SU-DHL-6 (cell line): ENCODE measurements around the gene ZNF599.

Source experiments
- H2AFZ ChIP-seq: fragments of 200-600 bp; sonication (generic); 2 replicates; pipeline ENCODE4 v1.6.1; 2014; ENCODE audit warnings: low read depth, mild to moderate bottlenecking, moderate library complexity, mixed read lengths, antibody characterized with exemption, low read length; ENCODE audit not compliant: severe bottlenecking
- H3F3A ChIP-seq: fragments of 200-600 bp; shearing (Covaris generic); 2 replicates; pipeline ENCODE4 v1.6.0; 2016; ENCODE audit warnings: antibody characterized with exemption, mild to moderate bottlenecking; ENCODE audit not compliant: insufficient read depth
- H3K27ac ChIP-seq: fragments of 200-600 bp; sonication (generic); 2 replicates; pipeline ENCODE4 v1.5.1; 2016; ENCODE audit warnings: low read depth, mild to moderate bottlenecking, low read length, moderate library complexity, mixed read lengths
- H3K27me3 ChIP-seq: fragments of 200-600 bp; sonication (generic), shearing (Covaris generic); 2 replicates; pipeline ENCODE4 v1.6.0; 2014; ENCODE audit warnings: mild to moderate bottlenecking, low read length
- H3K36me3 ChIP-seq: fragments of 200-600 bp; sonication (generic); 2 replicates; pipeline ENCODE4 v1.6.1; 2014; ENCODE audit warnings: mild to moderate bottlenecking, low read length, mixed read lengths
- H3K4me2 ChIP-seq: fragments of 300-600, 200-600 bp; shearing (Covaris generic), sonication (generic); 2 replicates; pipeline ENCODE4 v1.6.0; 2014; ENCODE audit warnings: low read length, low read depth, mild to moderate bottlenecking; ENCODE audit not compliant: poor library complexity, severe bottlenecking
- H3K4me3 ChIP-seq: fragments of 200-600 bp; sonication (generic); 2 replicates; pipeline ENCODE4 v1.5.1; 2014; ENCODE audit warnings: antibody characterized with exemption, low read length, mild to moderate bottlenecking, mixed read lengths; ENCODE audit not compliant: insufficient read depth, poor library complexity, severe bottlenecking
- H3K79me2 ChIP-seq: fragments of 200-600 bp; sonication (generic); 2 replicates; pipeline ENCODE4 v1.6.1; 2014; ENCODE audit warnings: mild to moderate bottlenecking, low read length, moderate library complexity; ENCODE audit not compliant: insufficient read depth
- H3K9ac ChIP-seq: fragments of 200-600 bp; sonication (generic); 2 replicates; pipeline ENCODE4 v1.7.0; 2014; ENCODE audit warnings: mild to moderate bottlenecking, low read length
- H3K9me2 ChIP-seq: fragments of 200-600 bp; sonication (generic); replicated peaks from 2 replicates; pipeline ENCODE4 v1.6.1; 2014; ENCODE audit warnings: low read length; ENCODE audit not compliant: insufficient read depth
- H3K9me3 ChIP-seq: fragments of 200-600 bp; sonication (generic); 2 replicates; pipeline ENCODE4 v1.6.1; 2014; ENCODE audit warnings: low read length, mixed read lengths; ENCODE audit not compliant: insufficient read depth
- H4K20me1 ChIP-seq: fragments of 200-600 bp; sonication (generic); 2 replicates; pipeline ENCODE4 v1.6.1; 2014; ENCODE audit warnings: low read depth, mild to moderate bottlenecking, antibody characterized with exemption, low read length, moderate library complexity, mixed read lengths
- EZH2phosphoT487 ChIP-seq: fragments of 200-600 bp; sonication (generic), shearing (Covaris generic); conservative IDR thresholded peaks from 2 replicates; pipeline ENCODE4 v1.6.1; 2018; ENCODE audit warnings: mild to moderate bottlenecking, antibody characterized with exemption, low read length, moderate library complexity, mixed read lengths
- TF ChIP-seq, protein P1 (sequence below): fragments of 200-600 bp; sonication (generic); IDR thresholded peaks from one replicate; pipeline ENCODE4 v1.5.1; 2017; ENCODE audit warnings: antibody characterized with exemption, mild to moderate bottlenecking, low read length, moderate library complexity; ENCODE audit not compliant: insufficient read depth, poor library complexity, severe bottlenecking

Gene ZNF599

GRCh38 chr19:34715357-34715756, 57.7 kb downstream of the ZNF599 start:
- Histone ChIP-seq H3K79me2 (no peaks in the 10 kb centered on the region), H4K20me1 (no peaks in the 10 kb centered on the region), H3K4me3 (no peak overlapping the region), H3K27ac (no peak overlapping the region), H3F3A (no peaks in the 10 kb centered on the region), H3K4me2 (no peak overlapping the region), H2AFZ (no peak overlapping the region), H3K36me3 (no peaks in the 10 kb centered on the region), H3K27me3 (no peaks in the 10 kb centered on the region), H3K9me3 (peaks cover 16% of the 10 kb centered on the region; the same call in 1 of the 2 replicates), H3K9ac (no peak overlapping the region), H3K9me2 (no peaks in the 10 kb centered on the region)
- no peak for TF ChIP-seq EZH2phosphoT487
- TF ChIP-seq, protein P1, sequence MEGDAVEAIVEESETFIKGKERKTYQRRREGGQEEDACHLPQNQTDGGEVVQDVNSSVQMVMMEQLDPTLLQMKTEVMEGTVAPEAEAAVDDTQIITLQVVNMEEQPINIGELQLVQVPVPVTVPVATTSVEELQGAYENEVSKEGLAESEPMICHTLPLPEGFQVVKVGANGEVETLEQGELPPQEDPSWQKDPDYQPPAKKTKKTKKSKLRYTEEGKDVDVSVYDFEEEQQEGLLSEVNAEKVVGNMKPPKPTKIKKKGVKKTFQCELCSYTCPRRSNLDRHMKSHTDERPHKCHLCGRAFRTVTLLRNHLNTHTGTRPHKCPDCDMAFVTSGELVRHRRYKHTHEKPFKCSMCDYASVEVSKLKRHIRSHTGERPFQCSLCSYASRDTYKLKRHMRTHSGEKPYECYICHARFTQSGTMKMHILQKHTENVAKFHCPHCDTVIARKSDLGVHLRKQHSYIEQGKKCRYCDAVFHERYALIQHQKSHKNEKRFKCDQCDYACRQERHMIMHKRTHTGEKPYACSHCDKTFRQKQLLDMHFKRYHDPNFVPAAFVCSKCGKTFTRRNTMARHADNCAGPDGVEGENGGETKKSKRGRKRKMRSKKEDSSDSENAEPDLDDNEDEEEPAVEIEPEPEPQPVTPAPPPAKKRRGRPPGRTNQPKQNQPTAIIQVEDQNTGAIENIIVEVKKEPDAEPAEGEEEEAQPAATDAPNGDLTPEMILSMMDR, result no peak

DNA sequence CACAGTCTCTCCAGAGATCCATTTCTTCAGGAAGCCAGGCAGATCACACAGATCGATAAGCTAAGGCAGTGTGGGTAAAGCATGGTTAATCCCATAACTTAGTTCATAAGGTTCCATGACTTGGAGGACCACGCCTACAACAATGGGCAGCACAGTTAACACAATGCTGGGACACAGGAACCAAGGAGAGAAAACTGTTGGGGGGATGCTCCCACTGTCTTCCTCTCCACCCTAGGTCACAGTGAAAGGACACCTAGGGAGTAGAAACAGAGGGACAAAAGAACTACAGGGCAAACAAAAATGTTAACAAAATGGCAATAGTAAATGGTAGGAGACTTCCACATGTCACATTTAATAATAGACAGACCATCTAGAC, 59.8 kb downstream of the ZNF599 start:
- H3K9me3 ChIP-seq, result peaks cover 16% of the 10 kb centered on the region; the same call in 1 of the 2 replicates
- H3K4me3 ChIP-seq, result no peak overlapping the region
- no peak overlapping the region for H3K9ac ChIP-seq
- H3K9me2 ChIP-seq, result no peaks in the 10 kb centered on the region
- H3K36me3 ChIP-seq, result no peaks in the 10 kb centered on the region
- no peak for TF ChIP-seq EZH2phosphoT487
- TF ChIP-seq, protein P1, result no peak
- H3K4me2 ChIP-seq, result no peak overlapping the region
- H3K79me2 ChIP-seq, result no peaks in the 10 kb centered on the region
- H2AFZ ChIP-seq, result no peak overlapping the region
- no peaks in the 10 kb centered on the region for H3F3A ChIP-seq
- H4K20me1 ChIP-seq, result no peaks in the 10 kb centered on the region
- H3K27me3 ChIP-seq, result no peaks in the 10 kb centered on the region
- H3K27ac ChIP-seq, result no peak overlapping the region

GRCh38 chr19:34712395-34713261, 60.4 kb downstream of the ZNF599 start:
- no peaks in the 10 kb centered on the region for H3F3A ChIP-seq
- peaks cover 16% of the 10 kb centered on the region; the same call in 1 of the 2 replicates for H3K9me3 ChIP-seq
- TF ChIP-seq, protein P1, result no peak
- no peak for TF ChIP-seq EZH2phosphoT487
- no peak overlapping the region for H3K4me2 ChIP-seq
- no peak overlapping the region for H3K4me3 ChIP-seq
- no peaks in the 10 kb centered on the region for H3K36me3 ChIP-seq
- H3K27ac ChIP-seq, result no peak overlapping the region
- no peak overlapping the region for H2AFZ ChIP-seq
- no peak overlapping the region for H3K9ac ChIP-seq
- H4K20me1 ChIP-seq, result no peaks in the 10 kb centered on the region
- no peaks in the 10 kb centered on the region for H3K9me2 ChIP-seq
- H3K27me3 ChIP-seq, result no peaks in the 10 kb centered on the region
- no peaks in the 10 kb centered on the region for H3K79me2 ChIP-seq
